Activated B cell treated with CpG ODN at 0.5 μM for 24 hours (primary cell): ENCODE results near the gene ERBB3. TPM values are rescaled to one million over a fixed set of nuclear protein-coding genes. Genes with fewer than 3 reads are reported as not detected.

Experiments
- ATAC-seq: fragments of 200-7000 bp; cut with Tn5 transposase; one replicate; pipeline ENCODE4 v1.10.0; 2021; ENCODE audit warnings: low read depth, mild to moderate bottlenecking, moderate library complexity
- CTCF ChIA-PET: fragments of 350-600 bp; sonication (Branson Sonifier 250); formaldehyde crosslinking; loops from one replicate; lab custom pipeline; 2021; ENCODE audit warnings: antibody characterized with exemption; lab: Charles Lee
- POLR2A ChIA-PET: fragments of 350-600 bp; sonication (Branson Sonifier 250); formaldehyde crosslinking; loops from one replicate; lab custom pipeline; 2021; ENCODE audit warnings: antibody characterized with exemption; lab: Charles Lee
- DNase-seq: peaks from one replicate; pipeline ENCODE4 v3.0.0; 2022
- H3K27ac Mint-ChIP-seq: one replicate; pipeline ENCODE4 v1.8.0; 2020; ENCODE audit warnings: mixed read lengths
- H3K27me3 Mint-ChIP-seq: one replicate; pipeline ENCODE4 v1.8.0; 2021; ENCODE audit warnings: mixed read lengths
- H3K36me3 Mint-ChIP-seq: one replicate; pipeline ENCODE4 v1.8.0; 2021; ENCODE audit warnings: low read depth, mixed read lengths
- H3K4me1 Mint-ChIP-seq: one replicate; pipeline ENCODE4 v1.8.0; 2021; ENCODE audit warnings: mixed read lengths
- H3K4me3 Mint-ChIP-seq: one replicate; pipeline ENCODE4 v1.8.0; 2020; ENCODE audit warnings: mild to moderate bottlenecking, mixed read lengths
- H3K9me3 Mint-ChIP-seq: one replicate; pipeline ENCODE4 v1.8.0; 2020; ENCODE audit warnings: mixed read lengths
- CTCF ChIP-seq: fragments of 200-600 bp; IDR thresholded peaks from one replicate; pipeline ENCODE4 v1.8.0; 2022; ENCODE audit warnings: antibody characterized with exemption, mild to moderate bottlenecking
- intact Hi-C: fragments of 100-400 bp; cut with micrococcal nuclease; formaldehyde crosslinking; loops from one replicate; pipeline ENCODE4 v1.15.1; 2024
- total RNA-seq: library from RNA; stranded (reverse); gene quantifications from 2 replicates; pipeline ENCODE4 v1.2.3, GENCODE V29; 2022

The ERBB3 gene
- total RNA-seq, 1 donor from 2014 or later: not detected

- no peaks in the 10 kb centered on the region for H3K9me3 Mint-ChIP-seq
- ChIA-PET CTCF (interaction anchor here (1.2 to 1.3 kb wide), 2 partner anchors 25 to 88 kb away, joined by 3 to 6 read pairs; partner anchors contain the start of gene PA2G4), POLR2A (interaction anchor here (0.6 to 1.8 kb wide), 3 partner anchors 25 to 428 kb away, joined by 3 to 9 read pairs (median 3); partner anchors contain the start of genes PA2G4 and RNF41)
- no peak for TF ChIP-seq CTCF
- intact Hi-C loops: loop anchor here (1.0 to 2.0 kb wide), 3 partner anchors 25 to 38 kb away; partner anchors contain the start of genes PA2G4 and RPS26
- H3K4me1 Mint-ChIP-seq: peaks cover 10% of the 10 kb centered on the region
- DNase-seq: peak; percentile 52
- peak overlapping the region; percentile 88 for H3K4me3 Mint-ChIP-seq
- peaks cover 22% of the 10 kb centered on the region for H3K27me3 Mint-ChIP-seq
- H3K27ac Mint-ChIP-seq: no peak overlapping the region
- ATAC-seq: peak; percentile 82
- H3K36me3 Mint-ChIP-seq: no peaks in the 10 kb centered on the region
Observed at GRCh38 chr12:56078931-56079722, 838 bp upstream of the ERBB3 start.

DNA sequence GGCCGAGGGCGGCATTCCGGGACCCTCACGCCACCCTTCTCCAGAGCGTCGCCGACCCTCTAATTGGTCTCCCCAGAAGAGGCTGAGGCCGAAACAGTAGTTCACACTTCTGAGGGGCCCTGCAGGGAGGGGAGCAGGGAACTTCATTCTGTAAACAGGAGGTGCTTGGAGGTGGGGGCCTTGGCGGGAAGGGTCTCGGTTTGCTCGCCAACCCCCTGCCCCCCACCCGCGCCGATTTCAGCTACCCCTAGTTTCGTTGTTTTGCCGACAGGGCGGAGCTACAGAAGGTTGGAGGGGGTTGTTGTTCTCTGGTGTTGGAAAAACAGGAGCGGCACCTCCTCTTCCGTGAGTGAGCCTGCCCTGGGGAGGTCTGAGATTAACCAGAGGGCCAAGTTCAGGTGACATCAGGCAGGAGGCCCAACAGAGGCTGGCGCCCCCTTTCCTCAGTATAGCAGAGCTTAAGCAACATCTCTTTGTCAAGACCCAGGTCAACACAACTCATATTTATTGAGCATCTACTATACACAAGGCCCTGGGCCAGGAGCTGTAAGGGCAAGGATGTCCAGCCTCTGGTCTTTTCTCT is 682 bp downstream of the ERBB3 start:
- CTCF ChIA-PET: no interaction called here
- no peak for TF ChIP-seq CTCF
- peak overlapping the region; percentile 88 for H3K4me3 Mint-ChIP-seq
- no peak for DNase-seq
- no peaks in the 10 kb centered on the region for H3K36me3 Mint-ChIP-seq
- peaks cover 10% of the 10 kb centered on the region for H3K4me1 Mint-ChIP-seq
- intact Hi-C loops: no loop called here
- no peak for ATAC-seq
- no peaks in the 10 kb centered on the region for H3K9me3 Mint-ChIP-seq
- peaks cover 22% of the 10 kb centered on the region for H3K27me3 Mint-ChIP-seq
- POLR2A ChIA-PET: interaction anchor here (0.6 to 1.8 kb wide), 2 partner anchors 24 to 44 kb away, joined by 9 read pairs; partner anchors contain the start of gene PA2G4
- H3K27ac Mint-ChIP-seq: no peak overlapping the region

- Mint-ChIP-seq H3K4me1 (peaks cover 10% of the 10 kb centered on the region), H3K9me3 (no peaks in the 10 kb centered on the region), H3K27me3 (peaks cover 22% of the 10 kb centered on the region), H3K36me3 (no peaks in the 10 kb centered on the region), H3K4me3 (no peak overlapping the region), H3K27ac (no peak overlapping the region)
- intact Hi-C loops: no loop called here
- ChIA-PET CTCF (no interaction called here), POLR2A (interaction anchor here (0.6 kb wide), 1 partner anchor 43 kb away, joined by 9 read pairs; no protein-coding TSS in a partner anchor)
- ATAC-seq (no peak), DNase-seq (no peak)
- no peak for TF ChIP-seq CTCF
Observed at GRCh38 chr12:56081393-56082347, 1.7 kb downstream of the ERBB3 start.

DNA sequence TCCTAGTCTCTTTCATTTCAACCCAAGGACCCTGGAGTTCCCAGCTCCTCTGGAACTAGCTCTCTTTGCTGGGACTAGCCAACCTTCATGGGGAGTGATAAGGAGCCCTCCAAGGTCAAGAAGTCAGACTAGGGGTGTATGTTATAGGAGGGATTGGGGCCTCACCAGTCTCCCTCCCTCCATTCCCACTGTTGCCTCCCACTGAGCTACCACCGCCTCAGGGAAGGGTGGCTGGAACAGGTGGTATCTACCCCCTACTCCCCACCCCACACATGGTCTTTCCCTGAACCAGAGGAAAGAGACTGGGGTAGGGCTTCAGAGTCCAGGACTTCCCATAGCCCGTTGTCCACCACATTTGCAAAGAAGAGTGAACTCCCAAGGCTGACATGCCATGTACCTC is 2.4 kb downstream of the ERBB3 start:
- DNase-seq: no peak
- no peak for ATAC-seq
- no peak for TF ChIP-seq CTCF
- ChIA-PET POLR2A (no interaction called here), CTCF (no interaction called here)
- H3K4me1 Mint-ChIP-seq: peaks cover 10% of the 10 kb centered on the region
- no peaks in the 10 kb centered on the region for H3K36me3 Mint-ChIP-seq
- no peak overlapping the region for H3K4me3 Mint-ChIP-seq
- no peak overlapping the region for H3K27ac Mint-ChIP-seq
- intact Hi-C loops: no loop called here
- no peaks in the 10 kb centered on the region for H3K9me3 Mint-ChIP-seq
- peaks cover 22% of the 10 kb centered on the region for H3K27me3 Mint-ChIP-seq
